DMS153 treated with DMSO at 0.1 percent for 48 hours (cell line): ENCODE data around the gene PMCH.
"Not testable (repeated sequence)": the region's sequence is repeated elsewhere in the genome, so short reads cannot be mapped to it uniquely, and the experiment has no call there.

ENCODE experiments used
- DNase-seq: peaks from one replicate; lab custom pipeline; 2025; ENCODE audit not compliant: unreplicated experiment; lab: John Stamatoyannopoulos, UW

PMCH gene

GRCh38 chr12:102197789-102198188 is at the start of gene PMCH:
Gene PMCH (minus strand): TSS chr12:102197833. CDS start chr12:102197770, 63 bp downstream.
- no peak for DNase-seq

GRCh38 chr12:102240859-102241258 is 43.2 kb upstream of the PMCH start:
- not testable (repeated sequence) for DNase-seq

GRCh38 chr12:102234599-102234998 is 37.0 kb upstream of the PMCH start:
- no peak for DNase-seq

GRCh38 chr12:102232446-102232845 is 34.8 kb upstream of the PMCH start:
- no peak for DNase-seq

- no peak for DNase-seq
Measured at GRCh38 chr12:102232036-102232435, 34.4 kb upstream of the PMCH start.

GRCh38 chr12:102227954-102228353 is 30.3 kb upstream of the PMCH start:
- DNase-seq, result no peak

GRCh38 chr12:102220736-102221135 is 23.1 kb upstream of the PMCH start:
- no peak for DNase-seq

- no peak for DNase-seq
Measured at GRCh38 chr12:102215992-102216691, 18.5 kb upstream of the PMCH start.

- DNase-seq, result no peak
Measured at GRCh38 chr12:102204025-102204424, 6.4 kb upstream of the PMCH start.

- DNase-seq, result no peak
Measured at GRCh38 chr12:102202556-102202955, 4.9 kb upstream of the PMCH start.

GRCh38 chr12:102201436-102202061 is 3.9 kb upstream of the PMCH start:
- DNase-seq, result no peak

- DNase-seq, result no peak
Measured at GRCh38 chr12:102195826-102196225, 1.8 kb downstream of the PMCH start.

- no peak for DNase-seq
Measured at GRCh38 chr12:102182635-102183034, 15.0 kb downstream of the PMCH start.

- no peak for DNase-seq
Measured at GRCh38 chr12:102174761-102175160, 22.9 kb downstream of the PMCH start.

- no peak for DNase-seq
Measured at GRCh38 chr12:102174117-102174516, 23.5 kb downstream of the PMCH start.

GRCh38 chr12:102172436-102172835 is 25.2 kb downstream of the PMCH start:
- no peak for DNase-seq

GRCh38 chr12:102171951-102172350 is 25.7 kb downstream of the PMCH start:
- DNase-seq, result no peak

- no peak for DNase-seq
Measured at GRCh38 chr12:102169922-102170621, 27.6 kb downstream of the PMCH start.

- no peak for DNase-seq
Measured at GRCh38 chr12:102167821-102168604, 29.6 kb downstream of the PMCH start.

- no peak for DNase-seq
Measured at GRCh38 chr12:102163383-102163782, 34.2 kb downstream of the PMCH start.

- DNase-seq, result not testable (repeated sequence)
Measured at GRCh38 chr12:102155206-102155605, 42.4 kb downstream of the PMCH start.
